Thoracic aorta (tissue), 2 donors: Measurements from ENCODE around the gene DNAAF5. TPM values are rescaled to one million over a fixed set of nuclear protein-coding genes. Genes with fewer than 3 reads are reported as not detected.

Experiments used
- ATAC-seq: fragments of 150-250 bp; one replicate; pipeline ENCODE4 v1.8.0; 2017; ENCODE audit warnings: low read depth; ENCODE audit not compliant: insufficient number of reproducible peaks, low FRiP score
- DNase-seq: peaks from one replicate; pipeline ENCODE4 v3.0.0-alpha.2; 2020; ENCODE audit warnings: low spot score
- H3K27ac ChIP-seq, 2 donors: fragments of 200-600 bp; sonication (generic); 1 replicate in 1 of 2; 2 replicates in 1 of 2; pipeline ENCODE4 v1.5.1; 2016; ENCODE audit warnings: mild to moderate bottlenecking in 2 of 2, moderate library complexity in 2 of 2
- H3K27me3 ChIP-seq: fragments of 200-600 bp; sonication (generic); replicated peaks from 2 replicates; pipeline ENCODE4 v1.6.0; 2016; ENCODE audit warnings: mild to moderate bottlenecking; ENCODE audit not compliant: insufficient read depth
- H3K36me3 ChIP-seq: fragments of 200-600 bp; sonication (generic); one replicate; pipeline ENCODE4 v1.5.1; 2016
- H3K4me1 ChIP-seq, 2 donors: fragments of 200-600 bp; sonication (generic); 1 replicate in 1 of 2; 2 replicates in 1 of 2; pipeline versions ENCODE4 v1.5.1 to v1.6.0; 2016; ENCODE audit warnings: low read depth in 2 of 2, mild to moderate bottlenecking in 1 of 2; ENCODE audit not compliant: control insufficient read depth in 1 of 2
- H3K4me3 ChIP-seq: fragments of 200-600 bp; sonication (generic); 2 replicates; pipeline ENCODE4 v1.5.1; 2016; ENCODE audit warnings: mild to moderate bottlenecking
- H3K9me3 ChIP-seq: fragments of 200-600 bp; sonication (generic); 2 replicates; pipeline ENCODE4 v1.5.1; 2016
- total RNA-seq, 2 donors: library from RNA; depleted of rRNA; stranded (reverse); fragments of >200 nt; gene quantifications; one replicate each; pipeline versions ENCODE4 v1.1.0 to v1.2.3, GENCODE V29; 2016
- TF ChIP-seq, protein P1 (sequence below): fragments of 200-600 bp; sonication (generic); IDR thresholded peaks from one replicate; pipeline ENCODE4 v1.5.1; 2019; ENCODE audit warnings: antibody characterized with exemption

DNAAF5 gene
- total RNA-seq, 2 donors from 2014 or later = 16.7 to 23.4 TPM

DNA sequence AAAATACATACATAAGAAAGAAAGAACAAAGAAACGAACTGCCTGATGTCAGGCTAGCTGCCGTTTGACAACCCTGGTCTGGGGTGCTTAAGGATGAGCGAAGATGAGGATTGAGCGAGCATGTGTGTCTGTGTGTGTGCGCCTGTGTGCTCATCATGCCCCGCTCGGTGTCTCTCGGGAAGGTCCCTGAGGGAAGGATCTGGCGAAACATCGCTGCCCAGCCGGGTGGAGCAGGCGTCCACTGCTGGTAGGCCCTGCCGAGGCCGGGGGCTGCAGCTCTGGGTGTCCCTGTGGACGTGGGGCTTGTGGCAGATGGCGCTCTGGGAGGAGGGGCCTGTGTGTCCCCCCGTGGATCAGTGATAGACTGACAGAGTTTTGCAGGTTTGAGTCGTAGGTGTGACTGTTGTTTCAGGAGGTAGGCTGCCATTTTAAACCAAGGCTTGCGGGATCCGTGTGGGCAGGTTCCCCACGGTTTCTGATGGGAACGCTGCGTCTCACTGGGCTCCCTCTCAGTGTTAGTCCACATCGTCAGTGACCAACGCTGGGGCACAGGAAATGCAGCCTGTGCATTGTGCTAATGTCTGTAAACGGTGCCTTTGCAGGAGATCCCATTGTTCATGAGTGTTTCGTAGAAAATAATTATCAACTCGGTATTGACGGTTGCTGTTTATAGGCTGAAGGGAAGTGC lies 99.9 kb downstream of the DNAAF5 start:
- no peak for ATAC-seq
- Histone ChIP-seq H3K36me3 (no peaks in the 10 kb centered on the region), H3K4me3 (no peak overlapping the region), H3K9me3 (no peaks in the 10 kb centered on the region), H3K4me1 (peaks cover 62 to 86% of the 10 kb centered on the region in 2 donors), H3K27me3 (no peaks in the 10 kb centered on the region), H3K27ac (peak overlapping the region; percentile 14 to 73)
- TF ChIP-seq, protein P1, sequence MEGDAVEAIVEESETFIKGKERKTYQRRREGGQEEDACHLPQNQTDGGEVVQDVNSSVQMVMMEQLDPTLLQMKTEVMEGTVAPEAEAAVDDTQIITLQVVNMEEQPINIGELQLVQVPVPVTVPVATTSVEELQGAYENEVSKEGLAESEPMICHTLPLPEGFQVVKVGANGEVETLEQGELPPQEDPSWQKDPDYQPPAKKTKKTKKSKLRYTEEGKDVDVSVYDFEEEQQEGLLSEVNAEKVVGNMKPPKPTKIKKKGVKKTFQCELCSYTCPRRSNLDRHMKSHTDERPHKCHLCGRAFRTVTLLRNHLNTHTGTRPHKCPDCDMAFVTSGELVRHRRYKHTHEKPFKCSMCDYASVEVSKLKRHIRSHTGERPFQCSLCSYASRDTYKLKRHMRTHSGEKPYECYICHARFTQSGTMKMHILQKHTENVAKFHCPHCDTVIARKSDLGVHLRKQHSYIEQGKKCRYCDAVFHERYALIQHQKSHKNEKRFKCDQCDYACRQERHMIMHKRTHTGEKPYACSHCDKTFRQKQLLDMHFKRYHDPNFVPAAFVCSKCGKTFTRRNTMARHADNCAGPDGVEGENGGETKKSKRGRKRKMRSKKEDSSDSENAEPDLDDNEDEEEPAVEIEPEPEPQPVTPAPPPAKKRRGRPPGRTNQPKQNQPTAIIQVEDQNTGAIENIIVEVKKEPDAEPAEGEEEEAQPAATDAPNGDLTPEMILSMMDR = no peak
- DNase-seq = no peak

DNA sequence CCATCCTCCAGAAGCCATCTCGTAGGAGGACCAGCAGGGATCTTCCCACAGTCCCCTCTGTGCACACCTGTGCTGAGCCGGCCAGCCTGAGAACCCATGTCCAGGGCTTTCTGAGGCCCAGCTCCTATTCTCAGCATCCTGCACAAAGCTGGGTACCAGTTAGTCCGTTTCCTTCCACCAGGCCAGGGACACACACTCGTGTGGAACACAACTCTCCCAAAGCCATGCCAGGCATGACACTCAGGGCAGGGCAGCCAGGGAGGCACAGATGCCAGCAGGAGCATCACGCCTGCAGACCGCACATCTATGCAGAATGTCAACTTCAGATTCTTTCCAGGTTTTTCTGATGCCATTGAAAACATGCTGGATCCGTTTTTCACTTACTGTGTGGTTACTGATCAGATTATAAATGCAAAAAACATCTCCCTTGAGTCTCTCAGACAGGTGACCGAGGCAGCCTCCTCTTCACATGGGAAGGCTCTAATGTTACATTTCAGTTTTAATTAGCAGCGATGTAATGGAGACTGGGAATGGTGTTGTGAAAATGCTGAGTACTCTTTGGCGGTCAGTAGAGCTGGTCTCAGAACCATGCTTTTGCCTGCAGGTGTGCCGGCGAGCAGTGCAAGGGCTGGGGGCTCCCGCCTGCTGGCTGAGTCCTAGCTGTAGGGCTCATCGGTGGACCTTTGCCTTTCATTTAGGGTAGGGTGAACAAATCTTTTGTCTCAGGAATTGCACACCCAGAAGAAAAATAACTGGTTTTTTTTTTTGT lies 102.5 kb downstream of the DNAAF5 start:
- no peak for ATAC-seq
- H3K4me3 ChIP-seq = no peak overlapping the region
- TF ChIP-seq, protein P1 = no peak
- no peaks in the 10 kb centered on the region for H3K27me3 ChIP-seq
- DNase-seq = no peak
- H3K9me3 ChIP-seq = no peaks in the 10 kb centered on the region
- H3K36me3 ChIP-seq = no peaks in the 10 kb centered on the region
- H3K27ac ChIP-seq = peak overlapping the region in 1 of 2 donors; percentile 59
- peaks cover 66 to 84% of the 10 kb centered on the region in 2 donors for H3K4me1 ChIP-seq

GRCh38 chr7:830069-830468 lies 103.6 kb downstream of the DNAAF5 start:
- no peaks in the 10 kb centered on the region for H3K9me3 ChIP-seq
- no peaks in the 10 kb centered on the region for H3K36me3 ChIP-seq
- peak overlapping the region; percentile 82 to 95 for H3K27ac ChIP-seq
- ATAC-seq = no peak
- no peaks in the 10 kb centered on the region for H3K27me3 ChIP-seq
- no peak for DNase-seq
- no peak overlapping the region for H3K4me3 ChIP-seq
- peaks cover 63 to 84% of the 10 kb centered on the region in 2 donors for H3K4me1 ChIP-seq
- TF ChIP-seq, protein P1 = no peak

DNA sequence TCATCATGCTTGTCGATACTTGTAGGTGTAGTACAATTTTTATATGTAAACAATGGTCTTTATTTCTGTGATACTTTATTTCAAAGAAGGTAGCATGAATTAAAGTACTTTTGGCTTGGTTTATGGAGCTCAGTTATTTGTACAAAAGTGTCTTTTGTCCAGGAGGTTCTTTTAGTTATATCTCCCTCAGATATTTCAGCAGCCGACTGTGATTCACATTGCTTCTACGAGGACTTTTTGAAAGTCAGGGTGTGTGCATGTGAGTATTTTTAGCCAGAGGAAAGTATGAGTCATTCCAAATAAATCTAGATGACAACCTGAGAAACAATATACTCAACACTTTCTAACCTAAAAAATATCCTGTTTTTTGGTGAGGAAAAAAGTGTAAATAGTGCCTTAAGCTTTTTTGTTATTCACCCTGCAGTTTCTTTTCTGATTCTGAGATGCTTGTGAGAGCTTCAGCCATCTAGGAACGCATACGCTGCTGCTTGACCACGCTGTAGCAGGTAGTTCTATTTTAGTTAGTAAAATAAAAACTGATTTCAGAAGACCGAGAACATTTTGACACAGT lies 105.2 kb downstream of the DNAAF5 start:
- no peak for DNase-seq
- Histone ChIP-seq H3K36me3 (no peaks in the 10 kb centered on the region), H3K27ac (peak overlapping the region; percentile 82 to 95), H3K4me1 (peaks cover 57 to 84% of the 10 kb centered on the region in 2 donors), H3K9me3 (no peaks in the 10 kb centered on the region), H3K27me3 (no peaks in the 10 kb centered on the region), H3K4me3 (peak overlapping the region; percentile 62)
- ATAC-seq = peak; percentile 90
- TF ChIP-seq, protein P1 = no peak
